ENCODE measurements around the gene RCOR1. TPM values are rescaled to one million over a fixed set of nuclear protein-coding genes. Genes with fewer than 3 reads are reported as not detected.
A peak's percentile ranks its signal among the peaks of the same experiment; 100 is the strongest.

RCOR1 gene
- total and polyA plus RNA-seq, 2 of the 4 experiments (the other 2 are of a cell fraction): 9.0 to 11.2 TPM

DNA sequence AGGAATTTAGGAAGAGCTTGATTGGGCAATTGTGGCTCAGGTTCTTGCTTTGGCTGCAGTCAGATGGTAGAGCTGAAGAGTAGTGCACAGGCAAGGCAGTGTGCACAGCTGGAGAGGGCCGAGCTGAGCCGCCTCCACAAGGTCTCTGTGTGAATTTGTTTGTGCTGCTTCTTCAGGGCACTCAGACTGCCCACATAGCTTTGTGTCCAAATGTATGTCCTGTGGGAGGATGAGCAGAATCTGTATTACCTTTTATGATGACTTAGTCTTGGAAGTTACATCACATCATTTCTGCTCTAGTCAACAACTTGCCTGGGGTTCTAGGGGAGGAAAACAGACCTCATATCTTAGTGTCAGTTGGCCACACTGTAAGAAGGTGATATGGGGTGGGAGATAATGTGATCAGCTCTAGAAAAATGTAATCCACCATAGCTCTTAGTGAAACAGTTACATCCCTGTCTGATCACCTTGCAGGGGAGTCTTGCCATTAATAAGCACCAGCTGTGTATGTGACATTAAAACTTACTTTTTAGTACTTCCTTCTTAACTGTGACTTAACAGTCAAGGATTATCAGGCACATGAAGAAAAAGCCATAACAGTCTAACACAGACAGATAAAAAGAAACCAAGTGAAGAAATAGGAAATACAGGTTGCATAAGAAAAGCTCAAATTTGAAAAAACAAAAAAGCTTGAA, 53.4 kb downstream of the RCOR1 start:
- POLR2A ChIA-PET (ENCODE audit: unreplicated experiment): no interaction called here
- peaks cover 18% of the 10 kb centered on the region for H3K9me1 ChIP-seq (ENCODE audit: insufficient read depth, low read length)

More for the DNA sequence above, 53.4 kb downstream of the RCOR1 start:
- no peak overlapping the region for H2BK120ac ChIP-seq (ENCODE audit: low read depth, low read length)
- no peak overlapping the region for H4K91ac ChIP-seq (ENCODE audit: insufficient read depth, low read depth, low read length)
- no peak overlapping the region for H2BK5ac ChIP-seq (ENCODE audit: low read depth, low read length, poor library complexity, severe bottlenecking)
- peaks cover 47 to 82% of the 10 kb centered on the region in 2 experiments for H3K79me1 ChIP-seq (ENCODE audit: low read depth in 1 of 2, low read length in 2 of 2)
- no peak overlapping the region; the same call in 1 of the 2 replicates for H3K4ac ChIP-seq (ENCODE audit: low read depth, low read length)
- H3K4me3 ChIP-seq (ENCODE audit: insufficient read depth, low read depth, low read length): no peak overlapping the region
- TF ChIP-seq CEBPB (IDR thresholded peaks at IDR 0.05; ENCODE audit: low read depth, low read length) (peak; percentile 28; the same call in 1 of the 2 replicates), POLR2A (IDR thresholded peaks at IDR 0.05; ENCODE audit: low read depth, low read length) (no peak)
- H3K23ac ChIP-seq (ENCODE audit: low read depth, low read length): peak overlapping the region; percentile 23; the same call in 1 of the 2 replicates
- no peak overlapping the region for H3K27ac ChIP-seq (ENCODE audit: insufficient read depth, low read length)
- dilution Hi-C loops (cut with HindIII; ENCODE audit: low sequenced_read_pairs, unreplicated experiment) (no loop called here), intact Hi-C loops (cut with micrococcal nuclease) (no loop called here), in situ Hi-C loops (cut with MboI; ENCODE audit: low sequenced_read_pairs) (no loop called here)
- DNase-seq: peak; percentile 23
- H2AK5ac ChIP-seq (ENCODE audit: low read depth, low read length): no peak overlapping the region
- no TSS peak for BruUV-seq (replicated peaks)
- H2AK9ac ChIP-seq (replicated peaks; ENCODE audit: low read depth, low read length, poor library complexity): no peak overlapping the region
- peak overlapping the region; percentile 54 for H3K14ac ChIP-seq (replicated peaks; ENCODE audit: low read depth, low read length)
- peaks cover 50% of the 10 kb centered on the region for H4K20me1 ChIP-seq (ENCODE audit: insufficient read depth, low read length)
- peak; percentile 54 for ATAC-seq (ENCODE audit: low read depth)
- H3K9ac ChIP-seq (ENCODE audit: low read depth, low read length): no peak overlapping the region
- no peaks in the 10 kb centered on the region for H3K27me3 ChIP-seq (ENCODE audit: control insufficient read depth, insufficient read depth, low read length)
- H2AFZ ChIP-seq (replicated peaks; ENCODE audit: low read length, poor library complexity): no peak overlapping the region
- H2BK15ac ChIP-seq (ENCODE audit: low read depth, low read length): no peak overlapping the region
- no peaks in the 10 kb centered on the region for H3K9me3 ChIP-seq (ENCODE audit: control insufficient read depth, insufficient read depth, low read length)
- H4K8ac ChIP-seq (ENCODE audit: low read depth in 2 of 2, low read length in 2 of 2): no peak overlapping the region; a peak in 1 of 4 replicates
- WGBS, 2 experiments (ENCODE audit: extremely low coverage in 2 of 2, insufficient read length in 1 of 2): no CpG with 5 or more reads among the region's 2 CpGs
- H3K4me2 ChIP-seq (ENCODE audit: low read depth, low read length): no peak overlapping the region
- H2BK20ac ChIP-seq (ENCODE audit: low read depth, low read length): no peak overlapping the region
- no peak overlapping the region for H3K56ac ChIP-seq (ENCODE audit: extremely low read depth, insufficient read depth, low read length)
- CTCF ChIA-PET: interaction anchor here (0.8 kb wide), 1 partner anchor 121 kb away, joined by 4 read pairs; no protein-coding TSS in a partner anchor
- no peak overlapping the region for H4K5ac ChIP-seq (ENCODE audit: low read depth, low read length)
- no peak overlapping the region for H3K18ac ChIP-seq (ENCODE audit: low read depth, low read length)
- no peaks in the 10 kb centered on the region for H3K36me3 ChIP-seq (ENCODE audit: control insufficient read depth, insufficient read depth, low read length)
- H3K4me1 ChIP-seq (ENCODE audit: control insufficient read depth, insufficient read depth, low read length): peaks cover 7% of the 10 kb centered on the region
